DOHH2 (cell line): ENCODE measurements around the gene NECAP2.

ENCODE experiments used
- EZH2phosphoT487 ChIP-seq: fragments of 200-600 bp; sonication (generic); IDR thresholded peaks from 2 replicates; pipeline ENCODE4 v1.6.1; 2017; ENCODE audit warnings: borderline replicate concordance, mild to moderate bottlenecking, antibody characterized with exemption, low read length, moderate library complexity, mixed read lengths
- TF ChIP-seq, protein P1 (sequence below): fragments of 200-600 bp; sonication (generic); IDR thresholded peaks from one replicate; pipeline ENCODE4 v1.5.1; 2014; ENCODE audit warnings: antibody characterized with exemption, mild to moderate bottlenecking, low read depth, low read length; ENCODE audit not compliant: poor library complexity, severe bottlenecking

DNA sequence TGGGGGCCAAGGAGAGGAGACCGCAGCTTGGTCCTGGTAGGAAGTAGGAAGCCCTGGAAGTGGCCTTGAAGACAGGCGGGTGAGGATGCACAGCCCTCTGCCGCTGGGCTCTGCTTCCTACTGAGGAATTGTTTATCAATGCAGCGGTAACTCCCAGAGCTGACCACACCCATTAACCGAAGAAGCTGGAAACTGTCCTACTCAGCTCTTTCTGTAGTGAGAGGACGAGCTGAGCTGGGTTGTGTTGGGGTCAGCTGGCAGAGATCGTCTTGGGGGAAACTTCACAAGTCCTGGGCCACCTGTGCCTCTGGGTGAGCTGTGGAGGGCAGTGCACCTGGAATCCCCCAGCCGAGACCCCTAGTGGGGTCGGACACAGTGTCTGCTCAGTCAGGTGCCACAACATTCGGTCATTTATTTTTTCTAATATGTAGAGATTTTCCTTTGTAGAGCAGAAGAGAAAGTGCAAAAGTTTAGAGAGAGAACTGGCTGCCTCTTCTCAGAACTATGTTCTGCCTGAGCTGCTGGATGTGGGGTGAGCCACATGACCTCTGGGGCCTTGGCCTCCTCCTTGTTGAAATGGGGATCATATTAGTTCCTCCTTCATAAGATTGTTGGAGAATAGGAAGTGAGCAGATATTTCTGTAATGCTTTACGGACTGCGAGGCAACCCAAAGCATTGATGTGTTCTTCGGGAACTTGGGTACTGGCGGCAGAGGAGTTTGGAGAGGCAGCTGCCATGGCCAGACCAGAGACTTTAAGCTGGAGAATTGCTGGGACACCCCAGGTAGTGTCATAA lies 3.6 kb downstream of the NECAP2 start:
- TF ChIP-seq, protein P1, sequence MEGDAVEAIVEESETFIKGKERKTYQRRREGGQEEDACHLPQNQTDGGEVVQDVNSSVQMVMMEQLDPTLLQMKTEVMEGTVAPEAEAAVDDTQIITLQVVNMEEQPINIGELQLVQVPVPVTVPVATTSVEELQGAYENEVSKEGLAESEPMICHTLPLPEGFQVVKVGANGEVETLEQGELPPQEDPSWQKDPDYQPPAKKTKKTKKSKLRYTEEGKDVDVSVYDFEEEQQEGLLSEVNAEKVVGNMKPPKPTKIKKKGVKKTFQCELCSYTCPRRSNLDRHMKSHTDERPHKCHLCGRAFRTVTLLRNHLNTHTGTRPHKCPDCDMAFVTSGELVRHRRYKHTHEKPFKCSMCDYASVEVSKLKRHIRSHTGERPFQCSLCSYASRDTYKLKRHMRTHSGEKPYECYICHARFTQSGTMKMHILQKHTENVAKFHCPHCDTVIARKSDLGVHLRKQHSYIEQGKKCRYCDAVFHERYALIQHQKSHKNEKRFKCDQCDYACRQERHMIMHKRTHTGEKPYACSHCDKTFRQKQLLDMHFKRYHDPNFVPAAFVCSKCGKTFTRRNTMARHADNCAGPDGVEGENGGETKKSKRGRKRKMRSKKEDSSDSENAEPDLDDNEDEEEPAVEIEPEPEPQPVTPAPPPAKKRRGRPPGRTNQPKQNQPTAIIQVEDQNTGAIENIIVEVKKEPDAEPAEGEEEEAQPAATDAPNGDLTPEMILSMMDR = no peak
- TF ChIP-seq EZH2phosphoT487 = no peak
